NK-92 treated with Interleukin-12 subunit alpha and Interleukin-12 subunit beta, amount 100 ng/mL, for 24 hours (cell line): ENCODE measurements around the gene GADD45A.
"Not testable (repeated sequence)": the region's sequence is repeated elsewhere in the genome, so short reads cannot be mapped to it uniquely, and the experiment has no call there.

Source experiments
- DNase-seq: peaks from one replicate; lab custom pipeline; 2025; lab: John Stamatoyannopoulos, UW

GADD45A gene

DNA sequence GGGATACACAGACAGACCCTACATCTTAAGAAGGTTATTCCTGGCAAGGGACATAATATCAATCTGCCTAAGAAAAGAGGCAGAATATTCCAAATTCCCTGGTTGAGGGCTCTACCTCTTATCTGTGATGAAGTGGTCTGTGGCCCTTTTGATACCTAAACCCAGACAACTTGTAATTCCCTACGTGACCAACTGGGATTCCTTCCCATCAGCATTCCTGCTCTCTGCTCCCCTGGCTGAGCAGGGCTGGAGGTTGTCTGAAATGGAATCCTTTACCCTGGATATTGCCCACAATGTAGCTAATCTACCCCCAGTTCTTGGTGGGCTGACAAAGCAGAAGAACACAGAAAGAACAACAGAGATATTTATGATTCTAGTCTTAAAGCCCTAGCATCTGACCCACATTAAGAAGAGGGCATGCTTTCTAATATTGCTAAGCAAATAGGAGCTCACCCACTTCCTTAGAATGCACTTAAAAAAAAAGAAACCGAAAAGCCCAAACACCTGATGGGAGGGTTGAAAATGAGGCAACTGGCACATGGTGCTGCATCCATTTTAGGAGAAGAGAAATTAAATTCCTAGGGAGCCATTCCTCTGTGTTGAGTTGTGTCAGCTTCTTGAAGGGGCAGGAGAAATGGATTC lies 36.8 kb downstream of the GADD45A start:
- DNase-seq = no peak

DNA sequence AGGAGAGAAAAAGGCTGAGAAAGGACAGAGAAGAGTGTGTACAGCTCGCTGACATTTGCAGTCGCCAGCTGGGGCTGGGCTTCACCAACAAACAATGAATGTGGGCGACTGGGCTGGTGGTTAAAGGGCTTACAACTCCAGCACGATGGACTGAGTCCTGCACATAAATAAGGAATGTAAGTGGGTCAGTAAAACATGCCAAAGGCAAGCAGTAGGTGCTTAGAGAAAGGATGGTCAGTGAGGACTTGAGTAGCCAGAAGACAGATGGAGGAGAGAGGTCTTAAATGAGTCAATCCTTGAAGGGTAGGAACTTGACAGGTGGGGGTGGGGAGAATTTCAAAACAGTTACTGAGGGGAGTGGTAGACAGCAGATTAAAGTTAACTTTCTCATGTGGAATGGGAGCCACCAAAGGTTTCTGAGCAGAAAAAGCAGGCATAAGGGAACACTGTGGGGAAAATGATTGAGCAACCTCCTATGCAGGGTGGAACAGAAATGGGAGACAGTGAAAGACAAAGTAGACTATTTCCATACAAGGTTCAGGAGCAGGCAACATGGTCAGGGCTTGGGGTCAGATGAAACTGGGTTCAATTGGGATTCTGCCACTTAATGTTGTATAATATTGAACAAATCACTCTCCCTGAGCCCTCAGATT lies 37.4 kb downstream of the GADD45A start:
- DNase-seq = no peak

- no peak for DNase-seq
Measured at GRCh38 chr1:67723126-67723525, 38.1 kb downstream of the GADD45A start.

DNA sequence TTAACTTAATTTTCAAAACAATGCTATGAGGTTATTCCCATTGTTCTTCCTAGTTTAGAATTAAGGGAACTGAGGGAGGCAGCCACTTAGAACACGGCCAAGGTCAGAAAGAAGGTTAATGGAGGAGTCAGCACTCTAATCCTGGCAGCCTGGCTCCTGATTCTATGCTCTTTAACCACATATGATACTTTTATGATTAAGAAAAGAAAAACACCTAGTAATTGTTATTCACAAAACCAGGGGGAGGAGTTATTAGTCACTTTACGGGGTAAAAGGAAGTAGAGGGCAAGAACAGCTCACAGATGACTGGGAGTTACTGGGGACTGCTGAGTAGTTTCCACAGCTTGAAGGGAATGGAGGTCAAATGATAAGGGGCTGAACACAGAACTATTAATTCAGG lies 38.6 kb downstream of the GADD45A start:
- no peak for DNase-seq

GRCh38 chr1:67724928-67725560 lies 40.0 kb downstream of the GADD45A start:
- no peak for DNase-seq

DNA sequence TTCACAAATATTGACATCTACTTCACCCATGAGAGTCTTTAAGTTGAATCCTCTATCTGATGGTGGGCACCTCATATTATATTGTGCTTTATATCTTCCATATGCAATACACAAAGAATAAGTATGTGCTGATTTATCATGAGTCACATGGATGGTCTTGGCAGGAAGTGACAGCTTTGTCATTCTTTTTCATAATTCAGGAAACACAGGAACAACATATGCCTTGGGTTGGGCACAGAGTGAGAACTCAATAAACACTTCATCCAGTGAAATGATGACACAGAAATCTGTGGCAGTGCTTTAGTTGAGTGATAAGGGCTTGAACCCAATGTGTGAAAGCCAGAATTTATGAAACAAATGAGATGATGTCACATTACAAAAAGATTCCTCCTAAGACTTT lies 41.2 kb downstream of the GADD45A start:
- DNase-seq = no peak

GRCh38 chr1:67729872-67730271 lies 44.9 kb downstream of the GADD45A start:
- DNase-seq = no peak

DNA sequence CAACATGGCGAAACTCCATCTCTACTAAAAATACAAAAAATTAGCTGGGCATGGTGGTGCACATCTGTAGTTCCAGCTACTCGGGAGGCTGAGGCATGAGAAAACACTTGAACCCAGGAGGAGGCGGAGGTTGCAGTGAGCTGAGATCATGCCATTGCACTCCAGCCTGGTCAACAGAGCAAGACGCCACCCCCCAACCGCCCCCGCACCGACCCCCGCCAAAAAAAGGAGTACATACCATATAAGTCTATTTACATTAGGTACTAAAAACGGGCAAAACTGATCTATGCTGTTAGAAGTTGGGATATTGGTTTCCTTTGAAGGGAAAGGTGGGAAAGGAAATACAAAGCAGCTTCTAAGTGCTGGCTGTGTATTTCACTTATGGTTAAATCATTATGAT lies 45.3 kb downstream of the GADD45A start:
- not testable (repeated sequence) for DNase-seq

- DNase-seq = no peak
Measured at GRCh38 chr1:67731322-67731721, 46.3 kb downstream of the GADD45A start.

- DNase-seq = no peak
Measured at GRCh38 chr1:67732750-67733151, 47.8 kb downstream of the GADD45A start.

DNA sequence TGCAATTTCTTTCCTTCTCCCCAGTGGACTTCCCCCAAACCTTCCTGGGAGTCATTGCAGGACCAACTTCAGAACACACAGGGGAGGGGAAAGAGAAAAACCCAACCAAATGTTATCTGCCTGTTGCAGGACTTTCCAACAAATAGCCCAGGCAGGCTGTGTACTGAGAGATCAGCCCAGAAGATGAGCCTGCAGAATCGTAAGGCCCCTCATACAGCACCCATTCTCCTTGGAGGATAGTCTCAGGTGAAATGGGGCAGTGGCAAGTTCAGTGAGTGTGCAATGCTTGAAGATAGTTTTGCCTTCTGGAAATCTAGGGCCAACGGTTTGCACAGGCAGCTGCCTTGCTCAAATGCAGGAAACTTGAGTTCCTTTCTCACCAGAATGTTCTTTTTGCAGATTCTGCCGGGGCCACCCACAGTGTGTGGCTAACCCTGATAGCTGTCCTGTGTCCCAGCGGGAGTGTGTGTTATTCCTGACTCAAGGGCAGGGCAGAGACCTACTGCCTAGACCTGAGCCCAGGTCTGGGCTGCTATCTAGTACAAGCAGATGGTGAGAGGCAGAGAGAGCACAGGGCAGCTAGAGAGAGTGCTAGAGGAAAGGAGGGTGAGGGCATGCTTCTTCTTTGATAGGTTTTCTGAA lies 48.8 kb downstream of the GADD45A start:
- no peak for DNase-seq

GRCh38 chr1:67734323-67734690 lies 49.3 kb downstream of the GADD45A start:
- DNase-seq = no peak

GRCh38 chr1:67735206-67735605 lies 50.2 kb downstream of the GADD45A start:
- DNase-seq = no peak

- DNase-seq = no peak
Measured at GRCh38 chr1:67735806-67736627, 51.0 kb downstream of the GADD45A start.

GRCh38 chr1:67736750-67737149 lies 51.7 kb downstream of the GADD45A start:
- DNase-seq = no peak

DNA sequence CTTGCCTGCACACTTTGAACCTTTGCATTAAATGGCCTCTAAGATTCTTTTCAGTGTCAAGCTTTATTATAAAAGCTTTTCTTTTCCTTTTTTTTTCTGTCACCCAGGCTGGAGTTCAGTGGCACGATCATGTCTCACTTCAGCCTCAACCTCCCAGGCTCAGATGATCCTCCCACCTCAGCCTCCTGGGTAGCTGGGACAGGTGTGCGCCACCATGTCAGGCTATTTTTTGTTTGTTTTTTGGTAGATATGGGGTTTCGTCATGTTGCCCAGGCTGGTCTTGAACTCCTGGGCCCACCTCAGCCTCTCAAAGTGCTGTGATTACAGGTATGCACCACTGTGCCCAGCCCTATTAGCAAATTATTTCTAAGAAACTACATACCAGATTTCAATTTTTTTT lies 52.9 kb downstream of the GADD45A start:
- no peak for DNase-seq
